ENCODE data around the gene RPLP1. TPM values are rescaled to one million over a fixed set of nuclear protein-coding genes. Genes with fewer than 3 reads are reported as not detected.

RPLP1 gene
- total RNA-seq, 2 donors from 2014 or later, result 444 to 515 TPM

DNA sequence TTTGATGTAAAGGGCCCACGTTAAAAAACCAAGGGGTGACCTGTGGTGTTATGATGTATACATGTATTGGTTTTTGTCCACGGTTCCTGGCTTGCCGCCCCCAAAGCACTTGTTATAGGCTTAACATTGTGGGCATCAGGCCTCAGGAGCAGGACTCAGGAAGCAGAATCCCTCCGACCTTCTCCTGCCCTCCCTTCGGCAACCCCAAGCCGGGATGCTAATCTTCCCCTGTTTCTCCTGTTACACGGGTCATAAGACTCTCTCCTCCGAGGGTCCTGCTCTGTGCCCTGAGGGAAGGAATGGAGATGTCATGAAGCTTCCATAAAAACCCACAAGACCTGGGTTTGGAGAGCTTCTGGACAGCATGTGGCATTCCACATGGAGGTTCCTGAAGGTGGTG is 48.8 kb downstream of the RPLP1 start:
- no peaks in the 10 kb centered on the region for H3K27me3 ChIP-seq (replicated peaks; ENCODE audit: insufficient read depth)
- H3K4me1 ChIP-seq (ENCODE audit: control insufficient read depth in 1 of 2, low read depth in 2 of 2), result no peaks in the 10 kb centered on the region
- no peaks in the 10 kb centered on the region for H3K36me3 ChIP-seq
- no peaks in the 10 kb centered on the region for H3K9me3 ChIP-seq
- ATAC-seq (ENCODE audit: insufficient number of reproducible peaks, low FRiP score, low read depth), result no peak
- no peak overlapping the region for H3K4me3 ChIP-seq
- DNase-seq (ENCODE audit: low spot score), result no peak
- TF ChIP-seq, protein P1, sequence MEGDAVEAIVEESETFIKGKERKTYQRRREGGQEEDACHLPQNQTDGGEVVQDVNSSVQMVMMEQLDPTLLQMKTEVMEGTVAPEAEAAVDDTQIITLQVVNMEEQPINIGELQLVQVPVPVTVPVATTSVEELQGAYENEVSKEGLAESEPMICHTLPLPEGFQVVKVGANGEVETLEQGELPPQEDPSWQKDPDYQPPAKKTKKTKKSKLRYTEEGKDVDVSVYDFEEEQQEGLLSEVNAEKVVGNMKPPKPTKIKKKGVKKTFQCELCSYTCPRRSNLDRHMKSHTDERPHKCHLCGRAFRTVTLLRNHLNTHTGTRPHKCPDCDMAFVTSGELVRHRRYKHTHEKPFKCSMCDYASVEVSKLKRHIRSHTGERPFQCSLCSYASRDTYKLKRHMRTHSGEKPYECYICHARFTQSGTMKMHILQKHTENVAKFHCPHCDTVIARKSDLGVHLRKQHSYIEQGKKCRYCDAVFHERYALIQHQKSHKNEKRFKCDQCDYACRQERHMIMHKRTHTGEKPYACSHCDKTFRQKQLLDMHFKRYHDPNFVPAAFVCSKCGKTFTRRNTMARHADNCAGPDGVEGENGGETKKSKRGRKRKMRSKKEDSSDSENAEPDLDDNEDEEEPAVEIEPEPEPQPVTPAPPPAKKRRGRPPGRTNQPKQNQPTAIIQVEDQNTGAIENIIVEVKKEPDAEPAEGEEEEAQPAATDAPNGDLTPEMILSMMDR (IDR thresholded peaks at IDR 0.05), result no peak
- H3K27ac ChIP-seq, result no peak overlapping the region

DNA sequence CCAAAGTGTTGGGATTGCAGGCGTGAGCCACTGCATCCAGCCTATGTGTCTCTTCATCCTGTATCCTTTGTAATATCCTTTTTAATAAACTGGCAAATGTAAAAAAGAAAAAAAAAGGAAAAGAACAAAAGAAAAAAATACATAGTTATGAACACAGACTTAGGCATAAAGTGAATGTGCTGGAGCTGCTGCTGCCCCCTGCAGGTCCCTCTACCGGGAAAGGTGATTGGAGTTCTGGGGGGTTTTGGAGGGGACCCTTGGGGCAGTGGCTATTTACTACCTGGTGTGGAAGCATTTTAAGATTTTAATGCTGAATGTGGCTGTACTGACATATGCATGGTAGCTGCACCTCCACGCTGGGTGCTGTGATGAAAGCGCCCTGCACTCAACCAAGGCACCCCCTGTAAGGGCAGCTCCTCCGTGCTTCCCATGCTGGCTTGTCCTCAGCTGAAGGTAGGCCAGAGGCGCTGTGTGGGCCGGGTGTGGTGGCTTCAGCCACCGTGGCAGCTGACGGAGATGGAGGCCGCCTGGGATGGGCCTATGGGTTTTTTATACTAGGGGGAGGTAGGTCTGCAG is 49.9 kb downstream of the RPLP1 start:
- Histone ChIP-seq H3K36me3 (no peaks in the 10 kb centered on the region), H3K9me3 (no peaks in the 10 kb centered on the region), H3K4me3 (no peak overlapping the region), H3K4me1 (ENCODE audit: control insufficient read depth in 1 of 2, low read depth in 2 of 2) (no peaks in the 10 kb centered on the region), H3K27ac (no peak overlapping the region), H3K27me3 (replicated peaks; ENCODE audit: insufficient read depth) (no peaks in the 10 kb centered on the region)
- DNase-seq (ENCODE audit: low spot score) (no peak), ATAC-seq (ENCODE audit: insufficient number of reproducible peaks, low FRiP score, low read depth) (no peak)
- TF ChIP-seq, protein P1 (IDR thresholded peaks at IDR 0.05), result no peak

DNA sequence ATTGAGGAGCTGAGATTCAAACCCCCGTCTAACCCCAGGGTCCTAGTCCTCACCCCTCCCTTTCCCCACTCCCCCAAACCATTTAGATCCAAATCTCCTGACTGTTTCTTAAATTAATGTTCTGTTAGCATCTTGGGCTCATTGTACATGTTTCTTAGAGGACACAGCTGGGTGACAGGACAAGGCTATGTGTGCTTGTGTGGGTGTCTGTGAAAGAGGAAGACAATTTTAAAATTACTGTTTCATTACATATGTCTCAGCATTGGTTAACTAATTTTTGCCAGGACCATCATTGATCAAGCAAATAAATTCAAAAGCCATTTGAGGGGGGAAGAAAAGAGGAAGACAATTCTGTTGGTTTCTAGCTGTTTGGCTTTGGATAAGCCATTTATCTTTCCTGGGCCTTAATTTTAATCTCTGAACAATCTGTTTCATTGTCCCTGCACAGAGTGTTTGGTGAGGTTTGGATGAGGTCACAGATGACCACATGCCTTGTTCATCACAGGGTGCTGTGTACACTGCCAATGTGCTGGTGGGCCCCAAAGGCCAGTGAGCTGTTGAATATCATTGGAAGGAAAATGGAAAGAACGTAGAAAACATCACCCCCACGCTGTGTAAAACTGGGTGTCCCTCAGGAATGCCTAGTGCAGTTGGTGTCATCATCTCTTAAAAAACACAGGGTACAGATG is 51.9 kb downstream of the RPLP1 start:
- H3K9me3 ChIP-seq, result no peaks in the 10 kb centered on the region
- no peak overlapping the region for H3K27ac ChIP-seq
- no peak overlapping the region for H3K4me3 ChIP-seq
- ATAC-seq (ENCODE audit: insufficient number of reproducible peaks, low FRiP score, low read depth), result no peak
- no peaks in the 10 kb centered on the region for H3K27me3 ChIP-seq (replicated peaks; ENCODE audit: insufficient read depth)
- no peaks in the 10 kb centered on the region for H3K4me1 ChIP-seq (ENCODE audit: control insufficient read depth in 1 of 2, low read depth in 2 of 2)
- DNase-seq (ENCODE audit: low spot score), result no peak
- TF ChIP-seq, protein P1 (IDR thresholded peaks at IDR 0.05), result no peak
- no peaks in the 10 kb centered on the region for H3K36me3 ChIP-seq

Other genes with a start within 250 kb of the RPLP1 start
- gene PAQR5, start 153.9 kb upstream of the RPLP1 start, total RNA-seq, result 1 to 10 TPM; 1.2 to 6.1 TPM
- 10 to 100 TPM in 1 of 2 donors, 1 to 10 TPM in 1; 9.8 to 20.6 TPM for gene KIF23, start 38.5 kb upstream of the RPLP1 start, total RNA-seq

Data from thoracic aorta (tissue), 2 donors.